ENCODE measurements around the gene PIN1. TPM values are rescaled to one million over a fixed set of nuclear protein-coding genes. Genes with fewer than 3 reads are reported as not detected.
A peak's percentile ranks its signal among the peaks of the same experiment; 100 is the strongest.
"Not testable (repeated sequence)": the region's sequence is repeated elsewhere in the genome, so short reads cannot be mapped to it uniquely, and the experiment has no call there.

PIN1 gene
- total RNA-seq (2014; rRNA removed; shearing (Covaris generic)), result 231 and 232 TPM in 2 replicates

DNA sequence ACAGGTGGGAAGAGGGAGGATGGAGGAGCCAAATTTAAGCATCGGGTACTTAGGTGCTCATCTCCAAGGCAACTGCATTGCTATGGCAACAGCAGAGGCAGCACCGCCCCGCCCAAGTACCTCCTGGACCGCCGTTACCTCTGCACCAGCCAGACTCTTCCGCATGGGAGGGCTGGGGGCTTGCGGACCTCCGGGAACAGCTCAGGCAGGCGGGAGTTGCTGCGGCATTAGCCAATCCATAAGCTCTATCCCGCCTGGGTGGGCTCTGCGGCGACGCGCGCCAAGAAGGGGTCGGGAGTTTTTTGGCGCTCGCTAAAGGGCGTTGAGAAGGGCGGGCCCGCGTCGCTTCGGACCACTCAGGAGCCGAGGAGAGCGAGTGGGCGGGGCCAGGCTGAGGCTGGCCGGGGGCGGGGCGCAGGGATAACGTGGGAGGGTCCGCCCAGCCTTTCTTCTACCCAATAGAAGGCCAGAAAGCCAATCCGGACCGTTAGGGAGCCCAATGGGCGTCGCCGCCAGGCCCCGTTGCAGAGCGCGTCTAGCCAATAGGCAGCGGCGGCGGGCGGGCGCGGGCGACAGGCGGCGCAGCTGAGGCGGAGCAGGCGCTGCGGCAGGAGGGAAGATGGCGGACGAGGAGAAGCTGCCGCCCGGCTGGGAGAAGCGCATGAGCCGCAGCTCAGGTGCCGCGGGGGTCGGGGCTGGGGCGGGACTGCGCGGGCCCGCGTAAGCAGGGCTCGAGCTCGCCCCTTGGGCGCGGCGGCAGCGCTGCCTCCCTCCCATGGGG, at the start of gene PIN1:
Gene PIN1 (plus strand): TSS at position 593 of the 781 bp plus-strand sequence. CDS start 27 bp downstream, at position 620.
- peak; percentile 99 for DNase-seq (ENCODE audit: low spot score)

- DNase-seq (ENCODE audit: low spot score), result peak; percentile 35
These were observed 49.5 kb upstream of the PIN1 start for GRCh38 chr19:9785367-9786331.

DNA sequence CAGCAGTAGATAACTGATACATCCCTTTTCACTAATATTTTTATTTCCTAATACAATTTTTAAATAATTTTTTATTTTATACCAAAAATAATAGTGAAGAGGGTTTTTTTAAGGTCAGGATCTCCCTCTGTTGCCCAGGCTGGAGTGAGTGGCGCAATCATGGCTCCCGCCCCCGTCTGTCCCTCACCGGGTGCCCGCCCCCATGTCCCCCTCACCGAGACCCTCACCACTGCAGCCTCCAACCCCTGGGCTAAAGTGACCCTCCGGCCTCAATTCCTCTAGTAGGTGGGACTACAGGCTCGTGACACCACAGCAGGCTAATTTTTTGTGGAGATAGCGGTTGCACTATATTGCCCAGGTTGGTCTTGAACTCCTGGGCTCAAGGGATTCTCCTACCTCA, 48.8 kb upstream of the PIN1 start:
- DNase-seq (ENCODE audit: low spot score), result no peak

DNA sequence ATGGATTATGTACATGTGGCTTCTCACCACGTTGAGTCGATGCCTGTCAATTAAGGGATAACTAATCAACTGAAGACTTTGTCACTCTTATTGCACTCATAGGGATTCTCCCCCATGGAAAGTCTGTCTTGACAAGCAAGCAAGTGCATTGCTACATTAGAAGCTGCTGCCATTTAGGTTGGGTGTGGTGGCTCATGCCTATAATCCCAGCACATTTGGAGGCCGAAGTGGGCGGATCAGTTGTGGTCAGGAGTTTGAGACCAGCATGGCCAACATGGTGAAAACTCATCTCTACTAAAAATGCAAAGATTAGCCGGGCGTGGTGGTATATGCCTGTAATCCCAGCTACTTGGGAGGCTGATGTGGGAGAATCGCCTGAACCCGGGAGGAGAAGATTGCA, 48.3 kb upstream of the PIN1 start:
- no peak for DNase-seq (ENCODE audit: low spot score)

GRCh38 chr19:9788604-9789003, 46.5 kb upstream of the PIN1 start:
- not testable (repeated sequence) for DNase-seq (ENCODE audit: low spot score)

DNA sequence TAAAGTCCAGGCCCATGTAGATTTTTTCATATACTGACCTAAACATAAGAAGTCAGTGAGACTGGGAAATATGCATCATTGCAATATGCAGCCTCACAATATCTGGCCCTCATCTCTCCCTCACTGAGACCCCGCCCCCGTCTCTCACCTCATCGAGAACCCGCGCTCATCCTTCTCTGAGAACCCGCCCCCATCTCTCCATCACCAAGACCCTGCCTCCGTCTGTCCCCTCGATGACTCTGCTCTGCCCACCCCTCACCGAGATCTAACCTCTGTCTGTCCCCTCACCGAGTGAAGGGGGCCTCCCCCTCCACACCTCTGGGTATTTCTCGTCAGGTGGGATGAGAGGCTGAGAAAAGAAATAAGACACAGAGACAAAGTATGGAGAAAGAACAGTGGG, 46.1 kb upstream of the PIN1 start:
- no peak for DNase-seq (ENCODE audit: low spot score)

GRCh38 chr19:9789579-9789978, 45.5 kb upstream of the PIN1 start:
- not testable (repeated sequence) for DNase-seq (ENCODE audit: low spot score)

GRCh38 chr19:9791073-9791367, 44.1 kb upstream of the PIN1 start:
- not testable (repeated sequence) for DNase-seq (ENCODE audit: low spot score)

GRCh38 chr19:9791552-9792205, 43.4 kb upstream of the PIN1 start:
- peak; percentile 78 for DNase-seq (ENCODE audit: low spot score)

DNA sequence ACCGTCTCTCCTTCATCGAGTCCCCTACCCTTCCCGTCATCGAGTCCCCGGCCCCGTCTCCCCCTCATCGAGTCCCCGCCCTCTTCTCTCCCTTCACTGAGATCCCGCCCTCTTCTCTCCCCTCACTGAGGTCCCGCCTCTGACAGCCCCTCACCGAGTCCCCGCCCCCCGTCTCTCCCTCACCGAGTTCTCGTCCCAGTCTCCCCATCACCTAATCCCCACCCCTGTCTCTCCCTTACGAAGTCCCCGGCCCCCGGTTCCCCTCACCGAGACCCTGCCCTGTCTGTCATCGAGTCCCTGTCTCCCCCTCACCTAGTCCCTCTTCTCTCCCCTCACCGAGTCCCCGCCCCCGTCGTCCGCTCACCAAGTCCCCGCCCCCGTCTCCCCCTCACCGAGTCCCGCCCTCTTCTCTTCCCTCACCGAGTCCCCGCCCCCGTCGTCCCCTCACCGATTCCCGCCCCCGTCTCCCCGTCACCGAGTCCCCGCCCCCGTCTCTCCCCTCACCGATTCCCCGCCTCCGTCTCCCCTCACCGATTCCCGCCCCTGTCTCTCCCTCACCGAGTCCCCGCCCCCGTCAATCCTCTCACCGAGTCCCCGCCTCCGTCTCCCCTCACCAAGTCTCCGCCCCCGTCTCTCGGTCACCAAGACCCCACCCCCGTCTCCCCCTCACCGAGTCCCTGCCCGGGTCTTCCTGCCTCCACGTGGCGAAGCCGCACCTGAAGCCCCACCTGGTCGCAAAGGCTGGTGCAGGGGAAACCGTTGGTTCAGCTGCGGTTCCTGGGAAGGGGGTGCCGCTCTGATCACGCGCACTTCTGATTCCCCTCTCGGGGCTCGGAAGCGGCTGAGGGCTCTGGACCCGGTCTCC, 42.7 kb upstream of the PIN1 start:
- peak; percentile 63 for DNase-seq (ENCODE audit: low spot score)

GRCh38 chr19:9793071-9793591, 42.0 kb upstream of the PIN1 start:
- DNase-seq (ENCODE audit: low spot score), result no peak

GRCh38 chr19:9796113-9796773, 38.9 kb upstream of the PIN1 start:
- peak; percentile 95 for DNase-seq (ENCODE audit: low spot score)

DNA sequence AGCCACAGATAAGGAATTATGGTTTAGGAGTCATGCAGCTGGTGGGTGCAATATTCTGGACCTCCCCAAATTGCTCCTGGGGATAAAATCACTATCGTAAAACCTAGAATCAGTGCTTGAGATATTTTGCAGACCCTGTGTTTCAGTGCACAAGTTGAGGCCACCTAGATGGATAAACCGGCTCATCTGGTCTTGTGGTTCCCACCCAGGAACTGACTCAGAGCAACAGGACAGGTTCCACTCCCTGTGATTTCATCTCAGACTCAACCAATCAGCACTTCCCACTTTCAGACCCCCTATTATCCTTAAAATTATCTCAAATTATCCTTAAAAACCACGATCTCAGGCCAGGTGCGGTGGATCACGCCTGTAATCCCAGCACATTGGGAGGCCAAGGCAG, 37.2 kb upstream of the PIN1 start:
- DNase-seq (ENCODE audit: low spot score), result no peak

DNA sequence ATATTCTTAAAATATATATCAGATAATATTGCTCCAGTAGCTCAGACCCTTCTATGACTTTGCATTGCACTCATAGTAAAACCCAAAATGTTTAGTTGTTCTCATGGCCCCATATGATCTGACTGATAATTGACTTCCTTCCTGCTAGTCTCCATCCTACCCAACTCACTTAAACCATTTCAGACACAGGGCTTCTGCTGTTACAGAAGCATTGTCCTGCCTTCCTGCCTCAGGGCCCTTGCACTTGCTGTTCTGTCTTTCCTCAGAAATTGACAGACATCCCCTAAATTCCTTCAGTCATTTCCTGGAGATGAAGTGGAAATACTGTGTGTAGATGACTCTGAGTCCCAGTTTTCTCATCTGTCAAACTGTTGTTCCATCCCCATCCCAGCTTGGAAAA, 36.0 kb upstream of the PIN1 start:
- DNase-seq (ENCODE audit: low spot score), result no peak

- DNase-seq (ENCODE audit: low spot score), result no peak
These were observed 33.1 kb upstream of the PIN1 start for GRCh38 chr19:9801976-9802375.

DNA sequence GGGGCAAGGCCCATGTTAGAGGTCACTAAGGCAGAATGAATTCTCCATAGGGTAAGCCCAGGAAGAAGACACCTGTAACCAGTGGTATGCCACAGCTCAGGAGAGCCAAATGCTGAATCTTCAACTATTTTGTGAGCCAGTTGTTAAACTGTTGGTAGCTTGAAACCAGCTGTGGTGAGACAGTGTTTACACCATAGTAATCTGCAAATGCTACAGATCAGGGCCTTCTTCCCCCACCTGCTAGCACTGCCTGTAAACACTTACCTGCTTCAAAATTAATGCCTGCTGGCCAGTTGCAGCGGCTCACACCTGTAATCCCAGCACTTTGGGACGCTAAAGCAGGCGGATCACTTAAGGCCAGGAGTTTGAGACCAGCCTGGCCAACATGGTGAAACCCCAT, 28.3 kb upstream of the PIN1 start:
- DNase-seq (ENCODE audit: low spot score), result no peak

GRCh38 chr19:9808855-9809824, 26.0 kb upstream of the PIN1 start:
- DNase-seq (ENCODE audit: low spot score), result no peak

GRCh38 chr19:9811139-9811538, 24.0 kb upstream of the PIN1 start:
- no peak for DNase-seq (ENCODE audit: low spot score)

GRCh38 chr19:9818175-9818733, 16.9 kb upstream of the PIN1 start:
- no peak for DNase-seq (ENCODE audit: low spot score)
